CD4-positive, alpha-beta T cell treated with Interleukin-17A for 1 hour (primary cell): ENCODE results near the gene WDFY1.
"Not testable (repeated sequence)": the region's sequence is repeated elsewhere in the genome, so short reads cannot be mapped to it uniquely, and the experiment has no call there.

Source experiments
- DNase-seq: peaks from one replicate; pipeline ENCODE4 v3.0.0-alpha.2; 2020

Gene WDFY1

GRCh38 chr2:223894968-223895367 is 50.2 kb downstream of the WDFY1 start:
- DNase-seq, result no peak

- no peak for DNase-seq
These were observed 51.1 kb downstream of the WDFY1 start for GRCh38 chr2:223894009-223894408.

GRCh38 chr2:223890721-223891120 is 54.4 kb downstream of the WDFY1 start:
- no peak for DNase-seq

DNA sequence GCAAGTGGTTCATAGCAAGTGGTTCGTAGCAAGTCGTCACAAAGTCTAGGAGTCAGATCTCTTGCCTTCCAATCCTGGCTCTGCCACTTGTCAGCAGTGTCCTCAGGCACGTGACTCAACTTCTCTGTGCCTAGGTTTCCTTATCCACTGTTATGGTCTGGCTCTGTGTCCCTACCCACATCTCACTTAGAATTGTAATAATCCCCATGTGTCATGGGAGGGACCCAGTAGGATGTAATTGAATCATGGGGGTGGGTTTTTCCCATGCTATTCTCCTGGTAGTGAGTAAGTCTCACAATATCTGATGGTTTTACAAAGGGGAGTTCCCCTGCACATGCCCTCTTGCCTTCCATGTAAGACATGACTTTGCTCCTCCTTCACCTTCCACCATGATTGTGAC is 55.9 kb downstream of the WDFY1 start:
- no peak for DNase-seq

DNA sequence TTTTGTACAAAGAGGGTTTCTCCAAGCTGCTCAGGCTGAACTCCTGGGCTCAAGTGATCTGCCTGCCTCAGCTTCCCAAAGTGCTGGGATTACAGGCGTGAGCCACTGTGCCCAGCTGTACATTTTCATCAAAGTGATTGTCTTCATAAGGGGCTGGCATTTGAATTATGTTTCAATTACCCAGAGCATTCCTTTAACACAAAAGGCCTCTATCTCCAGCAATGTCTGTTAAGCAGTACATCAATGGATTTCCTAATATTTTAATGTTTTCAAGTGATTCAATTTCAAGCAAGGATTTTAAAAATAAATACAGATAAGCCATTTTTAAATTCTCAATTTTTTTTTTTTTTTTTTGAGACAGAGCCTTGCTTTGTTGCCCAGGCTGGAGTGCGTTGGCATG is 56.9 kb downstream of the WDFY1 start:
- no peak for DNase-seq

DNA sequence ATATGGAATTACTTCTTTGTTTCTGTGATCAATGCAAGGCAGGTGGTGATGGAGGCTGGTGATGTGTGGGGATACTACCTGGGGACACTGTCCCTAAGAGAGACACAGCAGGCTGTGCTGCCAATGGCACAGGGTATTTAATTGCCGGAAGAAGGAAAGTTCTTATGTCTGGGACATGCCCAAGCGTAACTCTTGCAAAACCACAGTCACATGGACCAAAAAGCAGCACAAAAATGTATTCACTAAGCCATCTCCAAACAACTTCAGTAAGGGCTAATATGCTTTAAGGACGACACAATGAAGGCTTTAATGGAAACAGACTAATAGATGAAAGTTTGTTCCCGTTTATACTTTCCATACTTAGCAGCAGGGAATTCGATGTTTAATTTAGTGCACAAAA is 58.0 kb downstream of the WDFY1 start:
- DNase-seq, result no peak

- no peak for DNase-seq
These were observed 58.4 kb downstream of the WDFY1 start for GRCh38 chr2:223886726-223887125.

GRCh38 chr2:223884399-223884798 is 60.7 kb downstream of the WDFY1 start:
- no peak for DNase-seq

- no peak for DNase-seq
These were observed 62.4 kb downstream of the WDFY1 start for GRCh38 chr2:223882715-223883114.

DNA sequence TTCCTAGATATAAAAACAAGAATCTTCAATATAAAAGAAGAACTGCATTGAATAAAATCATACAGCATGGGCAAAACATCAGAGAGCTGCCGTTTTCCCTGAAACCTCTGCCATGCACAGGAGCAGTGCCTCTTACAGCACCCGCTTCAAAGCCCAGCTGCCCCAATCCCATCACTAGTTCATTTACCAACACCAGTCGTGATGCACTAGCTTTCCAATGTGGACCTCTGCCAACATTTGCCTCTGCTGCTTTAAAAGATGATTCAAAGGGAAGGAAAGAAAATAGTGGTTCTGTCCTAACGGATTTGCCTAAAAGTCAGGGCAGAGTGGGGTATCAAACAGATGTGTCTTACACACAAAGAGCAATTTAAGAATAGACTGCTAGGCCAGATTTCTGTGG is 64.3 kb downstream of the WDFY1 start:
- DNase-seq, result no peak

DNA sequence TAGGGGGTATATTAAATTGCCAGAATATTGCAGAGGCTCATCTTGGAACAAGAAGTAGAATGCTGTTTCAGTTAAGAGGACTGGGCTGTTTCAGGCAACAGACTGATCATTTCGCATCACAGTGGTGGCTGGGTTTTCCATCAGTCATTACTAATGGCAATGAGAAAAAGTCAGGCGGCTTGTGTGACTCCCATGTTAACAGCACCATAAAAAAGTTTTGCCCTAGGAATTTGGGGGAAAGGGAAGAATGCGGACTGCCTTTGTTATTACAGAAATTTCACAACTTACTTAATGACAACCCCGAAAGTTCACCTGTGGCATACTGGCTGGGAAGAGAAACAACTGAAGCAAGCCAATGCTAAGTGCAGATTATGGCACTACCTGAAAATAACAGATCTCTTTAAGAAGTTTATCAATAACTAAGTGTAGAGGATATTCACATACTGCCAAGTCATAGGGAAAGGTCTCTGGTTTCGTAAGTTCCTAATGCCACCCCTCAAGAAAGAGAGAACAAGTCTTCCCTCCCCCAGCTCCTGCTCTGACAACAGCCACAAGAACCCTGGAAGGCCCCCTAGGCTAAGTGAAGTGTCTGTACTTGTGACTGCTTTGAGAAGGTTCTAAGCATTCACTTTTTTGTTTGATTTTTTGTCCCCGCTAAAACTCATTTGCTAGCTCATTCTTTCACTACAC is 67.3 kb downstream of the WDFY1 start:
- DNase-seq, result no peak

DNA sequence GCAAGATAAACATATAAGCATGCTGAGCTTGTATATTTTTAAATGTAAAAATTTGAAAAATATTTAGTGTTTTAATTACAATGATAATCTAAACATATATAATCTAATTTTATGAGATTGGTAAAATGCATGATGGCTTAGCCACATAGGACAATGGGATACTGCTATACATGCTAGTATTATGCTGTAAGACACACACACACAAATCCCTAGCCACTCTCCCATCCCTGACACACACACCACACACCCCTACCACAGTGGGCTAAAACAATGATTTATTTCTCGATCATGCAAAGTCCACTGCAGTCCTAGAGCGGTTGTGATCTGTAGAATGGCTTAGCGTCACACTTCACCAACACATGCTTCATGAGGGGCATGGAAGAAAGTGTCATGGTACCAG is 71.5 kb downstream of the WDFY1 start:
- no peak for DNase-seq

DNA sequence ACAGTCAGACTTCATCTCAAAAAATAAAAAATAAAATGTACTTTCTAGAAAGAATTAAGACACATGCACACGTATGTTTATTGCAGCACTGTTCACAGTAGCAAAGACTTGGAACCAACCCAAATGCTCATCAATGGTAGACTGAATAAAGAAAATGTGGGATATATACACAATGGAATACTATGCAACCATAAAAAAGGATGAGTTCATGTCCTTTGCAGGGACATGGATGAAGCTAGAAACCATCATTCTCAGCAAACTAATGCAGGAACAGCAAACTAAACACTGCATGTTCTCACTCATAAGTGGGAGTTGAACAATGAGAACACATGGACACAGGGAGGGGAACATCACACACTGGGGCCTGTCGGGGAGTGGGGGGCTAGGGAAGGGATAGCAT is 72.4 kb downstream of the WDFY1 start:
- DNase-seq, result not testable (repeated sequence)

- not testable (repeated sequence) for DNase-seq
These were observed 73.5 kb downstream of the WDFY1 start for GRCh38 chr2:223871661-223872060.

GRCh38 chr2:223870840-223871611 is 74.1 kb downstream of the WDFY1 start:
- no peak for DNase-seq

DNA sequence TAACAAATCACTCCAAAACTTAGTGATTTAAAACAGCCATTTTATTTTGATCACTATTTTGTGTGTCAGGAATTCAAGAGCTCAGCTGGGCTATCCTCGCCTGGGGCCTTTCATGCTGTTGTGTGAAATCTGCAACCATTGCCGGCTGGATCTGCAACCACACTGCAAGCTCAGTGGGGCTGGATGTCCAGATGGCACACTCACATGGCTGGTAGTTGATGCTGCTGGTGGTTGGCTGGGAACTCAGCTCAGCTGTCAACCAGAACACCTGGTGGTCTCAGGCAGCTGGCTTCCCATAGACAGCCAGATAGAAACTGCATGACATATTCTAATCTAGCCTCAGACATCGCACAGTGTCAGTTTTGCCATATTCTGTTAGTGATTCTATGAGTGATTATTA is 77.1 kb downstream of the WDFY1 start:
- no peak for DNase-seq

DNA sequence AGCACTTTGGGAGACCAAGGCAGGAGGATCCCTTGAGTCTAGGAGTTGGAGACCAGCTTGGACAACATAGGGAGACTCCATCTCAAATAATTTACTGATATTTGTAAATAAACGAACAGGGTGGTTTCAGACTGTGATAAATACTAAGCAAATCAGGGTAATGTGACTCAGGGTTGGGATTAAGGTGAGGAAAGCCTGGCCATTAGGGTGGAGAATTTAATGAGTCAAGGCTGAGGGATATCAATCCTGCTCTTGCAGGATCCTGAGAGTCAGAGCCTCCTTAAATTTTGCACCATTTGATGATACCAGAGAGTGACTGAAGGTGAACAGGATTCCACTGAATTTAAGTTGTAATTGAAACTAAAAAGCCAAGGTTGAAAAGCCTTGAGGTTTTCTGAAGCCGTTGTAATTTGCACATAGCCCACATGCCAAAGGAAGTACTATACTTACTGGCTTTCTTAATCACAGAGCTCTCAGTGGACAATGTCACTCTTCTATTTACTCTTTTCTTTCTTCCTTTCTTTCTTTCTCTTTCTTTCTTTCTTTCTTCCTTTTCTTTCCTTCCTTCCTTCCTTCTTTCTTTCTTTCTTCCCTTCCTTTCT is 79.1 kb downstream of the WDFY1 start:
- no peak for DNase-seq

DNA sequence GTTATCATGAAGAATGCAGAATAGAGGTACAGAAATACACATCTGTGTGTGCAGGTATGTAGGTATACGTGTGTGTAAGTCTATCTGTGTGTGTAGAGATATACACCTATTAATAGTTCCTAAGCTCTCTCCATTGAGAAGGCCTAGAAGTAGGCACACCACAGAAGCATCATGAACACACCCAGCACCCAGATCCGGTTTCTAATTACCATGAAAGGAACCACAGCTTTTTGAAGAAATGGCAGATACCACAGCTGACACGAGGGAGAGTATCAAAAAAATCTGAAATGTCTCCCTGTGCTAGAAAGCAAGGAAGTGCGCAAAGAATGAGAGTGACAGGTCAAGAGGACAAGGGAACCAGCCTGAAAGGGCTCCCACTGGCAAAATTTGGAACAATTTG is 80.0 kb downstream of the WDFY1 start:
- DNase-seq, result peak; percentile 67

- DNase-seq, result no peak
These were observed 81.6 kb downstream of the WDFY1 start for GRCh38 chr2:223863491-223863890.

- DNase-seq, result no peak
These were observed 84.1 kb downstream of the WDFY1 start for GRCh38 chr2:223860809-223861738.

DNA sequence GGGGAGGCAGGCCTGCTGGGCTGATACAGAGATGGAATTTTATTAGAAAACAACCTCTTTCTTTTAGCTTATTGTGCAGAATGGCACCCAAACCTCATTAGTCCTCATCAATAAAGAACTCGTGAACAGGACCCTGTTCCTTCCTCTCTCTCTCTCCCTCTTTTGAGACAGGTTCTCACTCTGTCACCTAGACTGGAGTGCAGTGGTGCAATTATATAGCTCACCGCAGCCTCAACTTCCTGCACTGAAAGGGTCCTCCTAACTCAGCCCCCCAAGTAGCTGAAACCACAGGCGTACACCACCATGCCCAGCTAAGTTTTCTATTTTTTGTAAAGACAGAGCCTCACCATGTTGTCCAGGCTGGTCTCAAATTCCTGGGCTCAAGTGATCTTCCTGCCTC is 86.1 kb downstream of the WDFY1 start:
- no peak for DNase-seq

DNA sequence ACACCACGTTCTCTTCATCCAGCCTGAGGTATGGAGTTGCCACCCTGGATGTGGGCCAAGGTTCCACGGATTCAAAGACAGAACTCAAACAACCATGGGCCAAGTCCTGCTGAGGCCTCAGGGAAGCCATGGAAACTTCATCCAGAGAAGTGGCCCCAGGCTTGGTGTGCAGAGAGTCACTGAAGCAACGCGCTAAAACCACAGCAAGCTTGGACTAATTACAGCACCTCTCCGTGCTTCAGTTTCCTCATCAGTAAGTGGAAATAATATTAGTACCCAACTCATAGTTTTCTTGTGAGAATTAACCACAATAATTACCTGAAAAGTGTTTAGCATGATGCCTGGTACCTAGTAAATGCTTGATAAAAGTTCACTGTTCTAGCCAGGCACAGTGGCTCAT is 88.6 kb downstream of the WDFY1 start:
- DNase-seq, result no peak

DNA sequence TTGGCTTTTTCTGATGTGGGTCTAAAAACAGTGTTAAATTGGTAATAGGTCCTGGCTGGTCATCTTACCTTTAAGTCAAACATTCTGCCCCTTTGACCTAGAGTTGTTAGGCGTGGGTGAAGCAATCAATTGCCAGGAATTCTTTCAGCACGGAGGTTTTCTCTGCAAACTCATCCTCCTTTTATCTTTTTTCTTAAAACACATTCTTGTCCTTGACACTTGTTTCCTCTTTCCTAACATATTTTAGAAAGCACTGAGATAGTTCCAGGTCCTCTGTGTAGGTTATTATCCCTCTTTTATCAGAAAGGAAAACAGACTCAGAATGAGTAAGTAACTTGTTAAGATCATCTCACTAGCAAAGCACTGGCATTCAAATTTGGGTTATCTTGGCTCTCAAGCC is 89.1 kb downstream of the WDFY1 start:
- no peak for DNase-seq
